K562 (cell line): Measurements from ENCODE around the gene SLCO2A1. TPM values are rescaled to one million over a fixed set of nuclear protein-coding genes. Genes with fewer than 3 reads are reported as not detected.

Experiments used
- ATAC-seq: fragments of 200-7000 bp; cut with Tn5 transposase; 3 replicates; pipeline ENCODE4 v1.9.1; 2020; ENCODE audit warnings: moderate library complexity
- BruUV-seq: library from RNA; stranded (reverse); fragments of 400-500 nt; replicated peaks from 2 replicates; lab custom pipeline; 2021; lab: Mats Ljungman, UMichigan
- CTCF ChIA-PET: fragments of 300-600 bp; formaldehyde crosslinking; extraction: SDS; loops from one replicate; lab custom pipeline; 2021; ENCODE audit warnings: low intra/inter-chr PET ratio; lab: Yijun Ruan, JAX
- POLR2A ChIA-PET: fragments of 300-600, 350-650 bp; sonication (Branson Sonifier 250); formaldehyde crosslinking; extraction: SDS; loops from one replicate; lab custom pipeline; 2021; ENCODE audit warnings: antibody characterized with exemption, inconsistent platforms; lab: Yijun Ruan, JAX
- DNase-seq, 4 experiments: peaks; one replicate each; pipeline versions ENCODE4 v3.0.0 to v3.0.0-alpha.2; 2011 to 2018; ENCODE audit warnings: low spot score in 3 of 4, mixed read lengths in 3 of 4; ENCODE audit errors: extremely low read depth in 1 of 4
- FAIRE-seq: peaks from 2 replicates; lab custom pipeline; 2011; peaks lifted over from hg19 to GRCh38; lab: Jason Lieb, UNC
- H2AFZ ChIP-seq: 2 replicates; pipeline ENCODE4 v1.6.0; 2011; ENCODE audit warnings: low read depth, low read length, control low read depth, inconsistent platforms
- H3K27ac ChIP-seq: fragments of 200-600 bp; 3 replicates; pipeline ENCODE4 v1.8.0; 2011; ENCODE audit warnings: low read depth, mild to moderate bottlenecking, control low read depth, inconsistent platforms, low read length, moderate library complexity, mixed read lengths; ENCODE audit errors: extremely low read depth
- H3K27me3 ChIP-seq, 2 experiments: fragments of 300-600 bp in 1 of 2; 2 replicates in 1 of 2; 3 replicates in 1 of 2; pipeline versions ENCODE4 v1.6.0 to v1.8.0; 2011; ENCODE audit warnings: inconsistent platforms in 2 of 2, low read length in 2 of 2, mild to moderate bottlenecking in 1 of 2, mixed read lengths in 1 of 2, moderate library complexity in 1 of 2; ENCODE audit not compliant: control insufficient read depth in 2 of 2, insufficient read depth in 2 of 2
- H3K36me3 ChIP-seq: fragments of 300-600 bp; 3 replicates; pipeline ENCODE4 v1.8.0; 2011; ENCODE audit warnings: mild to moderate bottlenecking, low read length, inconsistent platforms; ENCODE audit not compliant: control insufficient read depth, insufficient read depth
- H3K4me1 ChIP-seq, 2 experiments: fragments of 200-600 bp in 1 of 2; replicated peaks in 1 of 2; 2 replicates in 1 of 2; 3 replicates in 1 of 2; pipeline versions ENCODE4 v1.5.1 to v1.8.0; 2011; ENCODE audit warnings: inconsistent platforms in 2 of 2, low read length in 2 of 2, mild to moderate bottlenecking in 1 of 2, mixed read lengths in 1 of 2, moderate library complexity in 1 of 2; ENCODE audit not compliant: control insufficient read depth in 2 of 2, insufficient read depth in 2 of 2
- H3K4me2 ChIP-seq: 2 replicates; pipeline ENCODE4 v1.6.1; 2011; ENCODE audit warnings: low read length, control low read depth, inconsistent platforms, mixed read lengths; ENCODE audit not compliant: insufficient read depth
- H3K4me3 ChIP-seq: fragments of 200-600 bp; sonication (generic), shearing (Covaris generic); 2 replicates; pipeline ENCODE4 v1.5.1; 2016; ENCODE audit warnings: control low read depth, inconsistent platforms
- H3K79me2 ChIP-seq: fragments of 200-600 bp; 3 replicates; pipeline ENCODE4 v1.8.0; 2011; ENCODE audit warnings: low read length, inconsistent platforms; ENCODE audit not compliant: control insufficient read depth, insufficient read depth
- H3K9ac ChIP-seq, 2 experiments: 2 replicates each; pipeline versions ENCODE4 v1.6.0 to v1.6.1; 2011; ENCODE audit warnings: low read depth in 2 of 2, low read length in 2 of 2, control low read depth in 1 of 2, inconsistent platforms in 1 of 2, mild to moderate bottlenecking in 1 of 2, mixed read lengths in 1 of 2; ENCODE audit not compliant: insufficient read depth in 1 of 2
- H3K9me1 ChIP-seq: one replicate; pipeline ENCODE4 v1.6.0; 2011; ENCODE audit warnings: inconsistent platforms, mild to moderate bottlenecking, low read length, moderate library complexity; ENCODE audit not compliant: control insufficient read depth, insufficient read depth
- H3K9me3 ChIP-seq: replicated peaks from 2 replicates; pipeline ENCODE4 v1.5.1; 2011; ENCODE audit warnings: low read depth, low read length, inconsistent platforms; ENCODE audit not compliant: control insufficient read depth, insufficient read depth
- H4K20me1 ChIP-seq: replicated peaks from 2 replicates; pipeline ENCODE4 v1.6.1; 2011; ENCODE audit warnings: low read length, inconsistent platforms, mixed read lengths; ENCODE audit not compliant: control insufficient read depth, insufficient read depth
- ATF3 ChIP-seq, 2 experiments: fragments of 450-650 bp in 1 of 2; sonication (generic) in 1 of 2; formaldehyde crosslinking in 1 of 2; IDR thresholded peaks in 1 of 2; conservative IDR thresholded peaks in 1 of 2; 2 replicates each; pipeline versions ENCODE4 v1.6.1 to v1.8.1; 2016 to 2023; ENCODE audit warnings: mild to moderate bottlenecking in 2 of 2, moderate library complexity in 2 of 2, inconsistent platforms in 1 of 2, missing genetic modification reagents in 1 of 2
- ATF7 ChIP-seq: fragments of 450-650 bp; IDR thresholded peaks from 2 replicates; pipeline ENCODE4 v1.7.1; 2014; ENCODE audit warnings: mild to moderate bottlenecking, moderate library complexity
- BRF2 ChIP-seq: IDR thresholded peaks from 3 replicates; pipeline ENCODE4 v1.6.1; 2011; ENCODE audit warnings: borderline replicate concordance, mild to moderate bottlenecking; ENCODE audit not compliant: insufficient read length, insufficient read depth
- CCAR2 ChIP-seq: fragments of 200-400 bp; formaldehyde crosslinking; IDR thresholded peaks from 2 replicates; pipeline ENCODE4 v1.6.1; 2017; ENCODE audit warnings: mild to moderate bottlenecking, low read depth, low read length
- ETV6 ChIP-seq, 3 experiments: fragments of 150-350 bp in 1 of 3; sonication (generic) in 1 of 3; formaldehyde crosslinking in 1 of 3; IDR thresholded peaks; 2 replicates each; pipeline versions ENCODE4 v1.6.1 to v1.8.0; 2014 to 2022; ENCODE audit warnings: borderline replicate concordance in 2 of 3, low read depth in 2 of 3, antibody characterized with exemption in 1 of 3, low read length in 1 of 3, mild to moderate bottlenecking in 1 of 3, missing genetic modification reagents in 1 of 3
- NFE2L1 ChIP-seq: fragments of 450-650 bp; IDR thresholded peaks from 2 replicates; pipeline ENCODE4 v1.6.1; 2016; ENCODE audit warnings: missing genetic modification characterization, low read depth, mild to moderate bottlenecking, missing compliant biosample characterization, moderate library complexity, borderline replicate concordance
- PKNOX1 ChIP-seq: fragments of 450-650 bp; IDR thresholded peaks from 2 replicates; pipeline ENCODE4 v1.6.1; 2016
- PRPF4 ChIP-seq: fragments of 200-400 bp; formaldehyde crosslinking; IDR thresholded peaks from one replicate; pipeline ENCODE4 v1.6.1; 2017; ENCODE audit warnings: low read length, low read depth, mild to moderate bottlenecking; ENCODE audit not compliant: insufficient read depth, poor library complexity, severe bottlenecking
- SMAD2 ChIP-seq: fragments of 150-350 bp; IDR thresholded peaks from 2 replicates; pipeline ENCODE4 v1.6.1; 2014; ENCODE audit warnings: low read depth, mild to moderate bottlenecking, low read length
- SOX6 ChIP-seq: fragments of 450-650 bp; IDR thresholded peaks from 2 replicates; pipeline ENCODE4 v1.6.1; 2014; ENCODE audit warnings: mild to moderate bottlenecking
- WGBS: fragments of 100-300 bp; shearing (Covaris generic); methylation state at CpG from one replicate; pipeline ENCODE4 v1.1.6; 2016; ENCODE audit warnings: low coverage, mixed read lengths; ENCODE audit not compliant: insufficient coverage; ENCODE audit errors: missing lambda C conversion rate; 5-methylcytosine and 5-hydroxymethylcytosine counted together
- in situ Hi-C: fragments of 300-500 bp; cut with MboI; formaldehyde crosslinking; loops from 4 replicates; pipeline ENCODE4 v1.15.0; 2018; ENCODE audit warnings: inconsistent platforms, mixed read lengths
- intact Hi-C: fragments of 100-400 bp; cut with micrococcal nuclease; formaldehyde crosslinking; loops from 2 replicates; pipeline ENCODE4 v1.14.2; 2022
- polyA plus RNA-seq, 8 experiments: library from polyadenylated mRNA; depleted of rRNA in 4 of 8; stranded (reverse) in 5 of 8; unstranded in 3 of 8; fragments of >200 nt; fragmentation: Nextera tagmentation in 2 of 8; fragmentation: Illumina TruSeq in 1 of 8; extraction: Ambion mirVana in 2 of 8; extraction: Trizol in 1 of 8; gene quantifications; 2 replicates each; pipeline versions ENCODE4 v1.2.1 to v1.2.3, GENCODE V29; 2011 to 2014; ENCODE audit warnings: inconsistent platforms in 1 of 8, missing spikeins in 1 of 8
- total RNA-seq, 7 experiments: library from RNA; depleted of rRNA in 6 of 7; stranded (reverse); fragments of >200 nt in 6 of 7; fragmentation: Illumina TruSeq in 2 of 7; extraction: Trizol in 2 of 7; gene quantifications; 2 replicates each; pipeline versions ENCODE4 v1.2.1 to v1.2.3, GENCODE V29; 2011 to 2021; ENCODE audit warnings: low replicate concordance in 1 of 7

Gene SLCO2A1
- total and polyA plus RNA-seq, 9 of the 15 experiments (the other 6 are each of a cell fraction or from before 2014, with no cell fraction given), result 0.16 to 1.0 TPM; not detected in 7

- TF ChIP-seq ATF3 (IDR thresholded peaks at IDR 0.05), result no peak
- no peak for TF ChIP-seq ATF3 (CRISPR knock-in tag; conservative IDR thresholded peaks at IDR 0.05)
- no peak for TF ChIP-seq NFE2L1 (tag)
Measured at GRCh38 chr3:133917144-133917543, 112.6 kb downstream of the SLCO2A1 start (continued).

GRCh38 chr3:133915685-133916658, 113.8 kb downstream of the SLCO2A1 start:
- Histone ChIP-seq H3K27ac (no peak overlapping the region), H3K9me1 (no peaks in the 10 kb centered on the region), H3K9me3 (no peaks in the 10 kb centered on the region), H2AFZ (no peak overlapping the region), H3K27me3 (peaks cover 2 to 9% of the 10 kb centered on the region in 2 experiments; a peak in 1 of 5 replicates), H3K4me1 (no peaks in the 10 kb centered on the region; a peak in 1 of 5 replicates), H3K9ac (no peak overlapping the region), H3K79me2 (no peaks in the 10 kb centered on the region), H3K4me3 (no peak overlapping the region), H4K20me1 (no peaks in the 10 kb centered on the region; the same call in 1 of the 2 replicates), H3K36me3 (no peaks in the 10 kb centered on the region), H3K4me2 (no peak overlapping the region)
- POLR2A ChIA-PET, result no interaction called here
- CTCF ChIA-PET, result no interaction called here
- no TSS peak for BruUV-seq
- ATAC-seq (peak; percentile 36; the same call in 2 of the 3 replicates), FAIRE-seq (no peak), DNase-seq (no peak)
- intact Hi-C loops (no loop called here), in situ Hi-C loops (loop anchor here (25.0 kb wide), 1 partner anchor 254 kb away; the partner anchor contains the start of gene TOPBP1)
- 11% methylated on average over 8 of the region's 10 CpGs for WGBS
- TF ChIP-seq PRPF4 (no peak), SMAD2 (no peak), ATF7 (no peak), BRF2 (no peak), CCAR2 (no peak), ETV6 (IDR thresholded peaks at IDR 0.05; ENCODE audit: borderline replicate concordance in 1 of 2, low read depth in 2 of 2, low read length in 1 of 2) (no peak), ETV6 (CRISPR knock-in tag; IDR thresholded peaks at IDR 0.05; ENCODE audit: borderline replicate concordance) (no peak), PKNOX1 (no peak), SOX6 (no peak)
